HepG2 (cell line): Measurements from ENCODE around the gene NDUFB5. TPM values are rescaled to one million over a fixed set of nuclear protein-coding genes. Genes with fewer than 3 reads are reported as not detected.

Source experiments
- ATAD3A ChIP-seq: sonication (generic); formaldehyde crosslinking; IDR thresholded peaks from 2 replicates; pipeline ENCODE4 v1.4.0; 2020; ENCODE audit warnings: missing genetic modification reagents
- ATRX ChIP-seq: sonication (generic); formaldehyde crosslinking; IDR thresholded peaks from 2 replicates; pipeline ENCODE4 v1.4.0; 2020; ENCODE audit warnings: missing genetic modification reagents, borderline replicate concordance
- HDAC2 ChIP-seq: sonication (generic); formaldehyde crosslinking; IDR thresholded peaks from 2 replicates; pipeline ENCODE4 v1.4.0; 2020; ENCODE audit warnings: missing genetic modification reagents
- HOXD1 ChIP-seq: sonication (generic); formaldehyde crosslinking; IDR thresholded peaks from 2 replicates; pipeline ENCODE4 v1.5.0; 2020; ENCODE audit warnings: missing genetic modification reagents
- ISL2 ChIP-seq: sonication (generic); formaldehyde crosslinking; IDR thresholded peaks from 2 replicates; pipeline ENCODE4 v1.5.0; 2020; ENCODE audit warnings: missing genetic modification reagents
- KLF16 ChIP-seq, 2 experiments: sonication (generic) in 1 of 2; formaldehyde crosslinking in 1 of 2; IDR thresholded peaks; 2 replicates each; pipeline versions ENCODE4 v1.6.1 to v1.8.0; 2016 to 2023; ENCODE audit warnings: missing genetic modification reagents in 2 of 2, missing compliant biosample characterization in 1 of 2
- POLR2AphosphoS5 ChIP-seq: IDR thresholded peaks from 2 replicates; pipeline ENCODE4 v1.6.1; 2012; ENCODE audit warnings: low read depth, low read length
- POLR2G ChIP-seq: fragments of 200-400 bp; formaldehyde crosslinking; IDR thresholded peaks from 2 replicates; pipeline ENCODE4 v1.6.1; 2018; ENCODE audit warnings: mild to moderate bottlenecking, low read depth, low read length, moderate library complexity
- SETDB1 ChIP-seq: sonication (generic); formaldehyde crosslinking; IDR thresholded peaks from 2 replicates; pipeline ENCODE4 v1.5.1; 2020; ENCODE audit warnings: missing genetic modification reagents, mild to moderate bottlenecking, borderline replicate concordance
- SNAPC4 ChIP-seq: sonication (generic); formaldehyde crosslinking; IDR thresholded peaks from 2 replicates; pipeline ENCODE4 v1.4.0; 2020; ENCODE audit warnings: mild to moderate bottlenecking, missing genetic modification reagents
- SRSF9 ChIP-seq: fragments of 200-400 bp; formaldehyde crosslinking; IDR thresholded peaks from 2 replicates; pipeline ENCODE4 v1.6.1; 2018; ENCODE audit warnings: borderline replicate concordance, mild to moderate bottlenecking, low read depth, low read length; ENCODE audit not compliant: insufficient read depth, poor library complexity, severe bottlenecking
- TFAP4 ChIP-seq: sonication (generic); IDR thresholded peaks from 2 replicates; pipeline ENCODE4 v1.6.1; 2016; ENCODE audit warnings: low read depth, borderline replicate concordance
- TFE3 ChIP-seq: IDR thresholded peaks from 2 replicates; pipeline ENCODE4 v1.6.1; 2016
- TOPORS ChIP-seq: sonication (generic); formaldehyde crosslinking; IDR thresholded peaks from 2 replicates; pipeline ENCODE4 v1.8.0; 2023; ENCODE audit warnings: mild to moderate bottlenecking, missing genetic modification reagents
- ZBTB37 ChIP-seq: sonication (generic); formaldehyde crosslinking; IDR thresholded peaks from 2 replicates; pipeline ENCODE4 v1.4.0; 2020; ENCODE audit warnings: mild to moderate bottlenecking, missing genetic modification reagents
- ZBTB8A ChIP-seq: sonication (generic); formaldehyde crosslinking; IDR thresholded peaks from 2 replicates; pipeline ENCODE4 v1.4.0; 2020; ENCODE audit warnings: mild to moderate bottlenecking, low read depth, missing genetic modification reagents, borderline replicate concordance
- ZMYM4 ChIP-seq: sonication (generic); formaldehyde crosslinking; IDR thresholded peaks from 2 replicates; pipeline ENCODE4 v1.8.1; 2023; ENCODE audit warnings: mild to moderate bottlenecking, missing genetic modification reagents
- ZNF230 ChIP-seq: sonication (generic); formaldehyde crosslinking; IDR thresholded peaks from 2 replicates; pipeline ENCODE4 v1.4.0; 2020; ENCODE audit warnings: mild to moderate bottlenecking, missing genetic modification reagents
- ZNF331 ChIP-seq: sonication (generic); formaldehyde crosslinking; IDR thresholded peaks from 2 replicates; pipeline ENCODE4 v1.4.0; 2020; ENCODE audit warnings: missing genetic modification reagents
- ZNF33A ChIP-seq: sonication (generic); formaldehyde crosslinking; IDR thresholded peaks from 2 replicates; pipeline ENCODE4 v1.5.1; 2020; ENCODE audit warnings: missing genetic modification reagents, mild to moderate bottlenecking, moderate library complexity, borderline replicate concordance
- ZNF562 ChIP-seq: sonication (generic); formaldehyde crosslinking; IDR thresholded peaks from 2 replicates; pipeline ENCODE4 v1.8.0; 2022; ENCODE audit warnings: missing genetic modification reagents, borderline replicate concordance
- polyA plus RNA-seq, 8 experiments: library from polyadenylated mRNA; depleted of rRNA in 3 of 8; stranded (reverse) in 7 of 8; unstranded in 1 of 8; fragments of >200 nt; fragmentation: Illumina TruSeq in 4 of 8; extraction: Trizol in 4 of 8; gene quantifications; 2 replicates each; pipeline versions ENCODE4 v1.2.1 to v1.2.3, GENCODE V29; 2011 to 2016; ENCODE audit warnings: low read depth in 4 of 8, missing spikeins in 1 of 8, mixed read lengths in 1 of 8; ENCODE audit not compliant: insufficient read depth in 1 of 8
- total RNA-seq, 5 experiments: library from RNA; depleted of rRNA; stranded (reverse); fragments of >200 nt; fragmentation: Illumina TruSeq; extraction: Trizol; gene quantifications; 2 replicates each; pipeline ENCODE4 v1.2.3, GENCODE V29; 2016; ENCODE audit warnings: low read depth in 1 of 5

Gene NDUFB5
- total and polyA plus RNA-seq, 2 of the 13 experiments (the other 11 are each of a cell fraction or from before 2014, with no cell fraction given), result 43.3 to 120 TPM

GRCh38 chr3:179562591-179563270, 41.9 kb upstream of the NDUFB5 start, which contains the start of gene ACTL6A (continued):
- no peak for TF ChIP-seq SETDB1
- TF ChIP-seq TOPORS (CRISPR knock-in tag), result no peak
- TF ChIP-seq ATAD3A (CRISPR knock-in tag), result no peak
- TF ChIP-seq POLR2G, result peak; percentile 93
- TF ChIP-seq TFAP4, result no peak
- TF ChIP-seq KLF16 (CRISPR knock-in tag; IDR thresholded peaks at IDR 0.05), result peak in 1 of 2 experiments; percentile 33; a peak in 1 of 4 replicates
- TF ChIP-seq ZNF562, result no peak
- TF ChIP-seq ZNF33A (CRISPR knock-in tag), result no peak
- TF ChIP-seq SRSF9, result no peak
- 0 out of 2 replicates have a peak, but pooled peaks have one; percentile 57 for TF ChIP-seq ZNF230 (CRISPR knock-in tag)
- no peak for TF ChIP-seq ZBTB37 (CRISPR knock-in tag)
- peak; percentile 49; the same call in 1 of the 2 replicates for TF ChIP-seq HDAC2 (CRISPR knock-in tag)
- peak; percentile 41; the same call in 1 of the 2 replicates for TF ChIP-seq ZNF331
- TF ChIP-seq ISL2, result peak; percentile 60
- no peak for TF ChIP-seq SNAPC4 (CRISPR knock-in tag)
- TF ChIP-seq HOXD1, result no peak
- peak; percentile 85 for TF ChIP-seq POLR2AphosphoS5
- no peak for TF ChIP-seq ZBTB8A (CRISPR knock-in tag)
- no peak for TF ChIP-seq ATRX (CRISPR knock-in tag)
- no peak; the same call in 1 of the 2 replicates for TF ChIP-seq TFE3
- peak; percentile 73 for TF ChIP-seq ZMYM4 (CRISPR knock-in tag)
